Inferior parietal cortex (tissue), 1 donor: ENCODE results near the gene IRF3.
"Not testable (repeated sequence)": the region's sequence is repeated elsewhere in the genome, so short reads cannot be mapped to it uniquely, and the experiment has no call there.

Experiments
- DNase-seq: peaks from one replicate; pipeline ENCODE4 v3.0.0-alpha.2; 2016; ENCODE audit errors: extremely low spot score

IRF3 gene

DNA sequence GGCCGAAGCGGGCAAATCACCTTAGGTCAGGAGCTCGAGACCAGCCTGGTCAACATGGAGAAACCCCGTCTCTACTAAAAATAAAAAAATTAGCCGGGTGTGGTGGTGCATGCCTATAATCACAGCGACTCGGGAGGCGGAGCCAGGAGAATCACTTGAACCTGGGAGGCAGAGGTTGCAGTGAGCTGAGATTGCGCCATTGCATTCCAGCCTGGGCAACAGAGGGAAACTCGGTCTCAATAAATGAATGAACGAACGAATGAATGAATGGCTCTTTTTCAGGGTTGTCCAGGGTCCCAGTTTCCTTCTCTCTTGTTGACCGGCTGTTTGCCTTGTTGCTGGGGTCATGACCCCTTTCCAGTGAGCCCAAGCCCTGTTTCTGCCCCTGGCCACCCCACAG is 47.8 kb downstream of the IRF3 start:
- not testable (repeated sequence) for DNase-seq

GRCh38 chr19:49616945-49617344 is 48.7 kb downstream of the IRF3 start:
- DNase-seq = no peak

- DNase-seq = no peak
Measured at GRCh38 chr19:49616532-49616931, 49.1 kb downstream of the IRF3 start.

GRCh38 chr19:49615861-49616260 is 49.8 kb downstream of the IRF3 start:
- DNase-seq = no peak

DNA sequence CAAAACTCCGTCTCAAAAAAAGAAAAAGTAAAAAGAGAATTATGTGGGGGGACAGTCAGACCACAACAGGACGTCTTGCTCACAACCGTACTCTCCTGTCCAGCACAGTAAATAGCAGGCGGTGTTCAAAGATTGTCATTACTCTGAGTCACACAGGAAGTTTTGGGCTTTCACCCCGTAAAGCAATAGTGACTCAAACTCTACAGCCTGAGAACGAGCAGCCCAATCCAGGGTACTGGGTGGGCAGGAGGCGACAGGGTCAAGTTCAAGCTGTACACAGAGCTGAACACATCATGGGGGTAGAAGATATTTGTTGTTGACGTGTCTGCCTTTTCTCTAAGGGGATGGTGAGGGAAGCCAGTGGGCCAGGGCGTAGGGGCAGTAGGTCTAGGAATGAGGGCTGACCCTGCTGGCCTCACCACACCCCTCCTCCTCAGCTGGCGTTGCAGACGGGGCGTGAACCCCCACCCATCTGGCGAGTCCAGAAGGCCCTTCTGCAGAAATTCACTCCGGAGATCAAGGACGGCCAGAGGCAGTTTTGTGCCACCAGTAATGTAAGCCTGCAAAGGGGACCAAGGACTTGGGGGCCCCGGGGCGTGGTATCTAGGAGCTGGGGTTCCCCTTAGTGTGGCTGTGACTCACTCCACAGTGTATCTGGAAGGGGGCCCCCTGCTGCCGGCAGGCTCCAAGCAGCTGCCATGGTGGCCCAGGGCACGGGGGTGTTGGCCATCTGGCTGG is 51.4 kb downstream of the IRF3 start:
- DNase-seq = no peak

DNA sequence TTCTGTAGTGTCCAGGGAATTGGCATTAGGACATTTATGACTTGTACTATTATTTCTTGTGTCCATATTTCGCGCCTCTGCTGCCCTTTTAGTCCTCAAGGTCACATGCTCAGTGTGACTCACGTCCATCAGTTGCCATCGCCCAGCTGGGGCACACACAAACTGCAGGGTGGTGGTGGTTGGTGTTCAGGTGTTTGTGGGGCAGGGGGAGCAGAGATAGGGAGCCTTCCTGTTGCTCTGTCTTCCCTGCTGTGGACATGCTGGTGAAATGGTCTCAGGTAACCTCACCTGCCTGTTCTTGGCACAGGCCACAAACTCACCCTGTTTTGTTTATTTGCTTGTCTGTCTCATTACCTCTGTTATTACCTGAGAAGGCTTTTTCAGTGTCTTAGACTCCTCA is 52.3 kb downstream of the IRF3 start:
- DNase-seq = no peak
